Loucy (cell line): Measurements from ENCODE around the gene STT3B.

Source experiments
- CTCF ChIP-seq: fragments of 200-600 bp; sonication (generic); conservative IDR thresholded peaks from 2 replicates; pipeline ENCODE4 v1.5.1; 2014; ENCODE audit warnings: mild to moderate bottlenecking, antibody characterized with exemption, low read length
- EZH2phosphoT487 ChIP-seq: fragments of 200-600 bp; IDR thresholded peaks from 2 replicates; pipeline ENCODE4 v1.6.1; 2018; ENCODE audit warnings: antibody characterized with exemption, mild to moderate bottlenecking, moderate library complexity, borderline replicate concordance

DNA sequence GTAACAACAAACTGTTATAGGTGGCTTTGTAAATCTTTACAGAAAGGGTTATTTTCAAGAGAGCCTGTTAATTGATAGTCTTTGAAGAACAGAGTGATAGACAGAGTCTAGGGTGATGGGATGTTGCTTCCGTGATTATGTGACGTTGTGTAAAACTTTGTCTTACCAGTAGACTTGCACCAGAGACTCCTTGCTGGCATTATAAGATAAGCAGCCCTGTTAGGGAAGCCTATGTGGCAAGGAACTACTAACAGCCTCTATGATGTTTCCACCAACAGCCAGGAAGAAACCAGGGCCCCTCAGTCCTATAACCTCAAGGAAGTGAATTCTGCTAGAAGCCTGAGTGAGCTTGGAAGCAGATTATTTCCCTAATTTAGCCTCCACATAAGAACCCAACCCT, 18.9 kb downstream of the STT3B start:
- TF ChIP-seq CTCF (no peak), EZH2phosphoT487 (no peak)
